A673 (cell line): ENCODE measurements around the gene ADCY3. TPM values are rescaled to one million over a fixed set of nuclear protein-coding genes. Genes with fewer than 3 reads are reported as not detected.

Experiments used
- Bru-seq: library from RNA; stranded (reverse); fragments of 400-500 nt; gene quantifications from one replicate; lab custom pipeline; 2021; lab: Mats Ljungman, UMichigan
- BruChase-seq, 2 experiments: library from RNA; stranded (reverse); fragments of 400-500 nt; gene quantifications; one replicate each; lab custom pipeline; 2021; lab: Mats Ljungman, UMichigan
- BruUV-seq: library from RNA; stranded (reverse); fragments of 400-500 nt; replicated peaks from 2 replicates; lab custom pipeline; 2021; lab: Mats Ljungman, UMichigan
- CTCF ChIA-PET: fragments of 300-600 bp; sonication (Branson Sonifier 250); formaldehyde crosslinking; loops from one replicate; lab custom pipeline; 2022; ENCODE audit warnings: antibody characterized with exemption; lab: Charles Lee
- POLR2A ChIA-PET: fragments of 300-600 bp; sonication (Branson Sonifier 250); formaldehyde crosslinking; loops from one replicate; lab custom pipeline; 2022; ENCODE audit warnings: antibody characterized with exemption; ENCODE audit not compliant: low non-redundant PET; lab: Charles Lee
- DNase-seq: peaks from one replicate; pipeline ENCODE4 v3.0.0-alpha.2; 2015; ENCODE audit warnings: low spot score
- H3K27ac ChIP-seq: fragments of 200-600 bp; sonication (generic); 2 replicates; pipeline ENCODE4 v1.5.1; 2016; ENCODE audit warnings: mixed run types, low read depth, mild to moderate bottlenecking, mixed read lengths, antibody characterized with exemption, low read length; ENCODE audit not compliant: poor library complexity, severe bottlenecking
- H3K27me3 ChIP-seq: fragments of 200-600 bp; sonication (generic); replicated peaks from 2 replicates; pipeline ENCODE4 v1.6.1; 2017; ENCODE audit warnings: mixed run types, low read depth, mild to moderate bottlenecking, mixed read lengths, antibody characterized with exemption, low read length; ENCODE audit not compliant: insufficient read depth, poor library complexity
- H3K36me3 ChIP-seq: fragments of 200-600 bp; sonication (generic); 2 replicates; pipeline ENCODE4 v1.6.1; 2016; ENCODE audit warnings: mixed run types, mild to moderate bottlenecking, mixed read lengths, antibody characterized with exemption, low read length; ENCODE audit not compliant: insufficient read depth, poor library complexity, severe bottlenecking
- H3K4me1 ChIP-seq: fragments of 200-600 bp; sonication (generic); 2 replicates; pipeline ENCODE4 v1.6.1; 2017; ENCODE audit warnings: mixed run types, mild to moderate bottlenecking, mixed read lengths, antibody characterized with exemption, low read length; ENCODE audit not compliant: insufficient read depth, poor library complexity, severe bottlenecking
- H3K4me3 ChIP-seq: fragments of 200-600 bp; sonication (generic); 2 replicates; pipeline ENCODE4 v1.5.1; 2016; ENCODE audit warnings: low read depth, mixed run types, mild to moderate bottlenecking, mixed read lengths, low read length; ENCODE audit not compliant: poor library complexity, severe bottlenecking
- H3K9me3 ChIP-seq: fragments of 200-600 bp; sonication (generic); 2 replicates; pipeline ENCODE4 v1.6.1; 2016; ENCODE audit warnings: mixed run types, low read depth, mild to moderate bottlenecking, mixed read lengths, antibody characterized with exemption, low read length; ENCODE audit not compliant: poor library complexity, severe bottlenecking
- CTCF ChIP-seq: fragments of 300-800, 200-600 bp; sonication (generic); conservative IDR thresholded peaks from 2 replicates; pipeline ENCODE4 v1.5.1; 2017; ENCODE audit warnings: low read depth, mild to moderate bottlenecking, antibody characterized with exemption, low read length, moderate library complexity, mixed read lengths
- EZH2 ChIP-seq: fragments of 200-600 bp; sonication (generic); IDR thresholded peaks from 2 replicates; pipeline ENCODE4 v1.6.1; 2017; ENCODE audit warnings: borderline replicate concordance, low read depth, mild to moderate bottlenecking, mixed read lengths, antibody characterized with exemption, low read length; ENCODE audit not compliant: poor library complexity, severe bottlenecking
- intact Hi-C: fragments of 100-400 bp; cut with micrococcal nuclease; formaldehyde crosslinking; loops from one replicate; pipeline ENCODE4 v1.10.0; 2022; ENCODE audit not compliant: unreplicated experiment
- long read RNA-seq: library from polyadenylated mRNA; stranded (forward); transcript quantifications from one replicate; pipeline ENCODE4 v2.0.0, GENCODE V29; 2022
- total RNA-seq: library from RNA; stranded (reverse); gene quantifications from 2 replicates; pipeline ENCODE4 v1.2.3, GENCODE V29; 2021

ADCY3 gene
- 37.3 and 42.2 TPM in 2 replicates for total RNA-seq
- Bru-seq, nascent RNA, result percentile 57 among the genes with signal in this experiment
- percentile 55 among the genes with signal in this experiment for BruChase-seq, experiment 1, labeled RNA remaining after a 2-hour chase
- BruChase-seq, experiment 2, labeled RNA remaining after a 6-hour chase, result percentile 66 among the genes with signal in this experiment
- long read RNA-seq, full-length matches to known transcripts, result 3 of 64 reads
- long read RNA-seq, partial matches to known transcripts, result 10 of 64 reads
- long read RNA-seq, other reads (novel, unspliced or antisense), result 51 of 64 reads

GRCh38 chr2:24920098-24920808, at the start of gene ADCY3:
Gene ADCY3, minus strand, starts transcription at chr2:24920237. Its CDS starts 1,250 bp downstream, at chr2:24918987.
- Histone ChIP-seq H3K4me3 (peak within 1 kb of the TSS; percentile 56), H3K27ac (peak within 1 kb of the TSS; percentile 53), H3K36me3 (no peaks in the 10 kb centered on the region), H3K27me3 (no peaks in the 10 kb centered on the region), H3K4me1 (peaks cover 9% of the 10 kb centered on the region), H3K9me3 (no peaks in the 10 kb centered on the region)
- CTCF ChIA-PET, result interaction anchor here (0.6 to 0.7 kb wide), 2 partner anchors 34 to 307 kb away, joined by 3 to 5 read pairs; no protein-coding TSS in a partner anchor
- POLR2A ChIA-PET, result interaction anchor here (0.6 kb wide), 1 partner anchor 560 kb away, joined by 3 read pairs; the partner anchor contains the start of gene ITSN2
- peak; percentile 66 for DNase-seq
- TF ChIP-seq EZH2, result no peak
- no peak for TF ChIP-seq CTCF
- BruUV-seq, result no TSS peak
- intact Hi-C loops, result no loop called here

- no peak for TF ChIP-seq CTCF
- no peak for TF ChIP-seq EZH2
- no peaks in the 10 kb centered on the region for H3K9me3 ChIP-seq
- peaks cover 5% of the 10 kb centered on the region for H3K4me1 ChIP-seq
- BruUV-seq, result no TSS peak
- intact Hi-C loops, result loop anchor here (5.0 kb wide), 1 partner anchor 547 kb away; no protein-coding TSS in a partner anchor
- H3K27me3 ChIP-seq, result no peaks in the 10 kb centered on the region
- no peak for DNase-seq
- ChIA-PET POLR2A (interaction anchor here (0.6 kb wide), 2 partner anchors 115 to 146 kb away, joined by 3 to 15 read pairs; no protein-coding TSS in a partner anchor), CTCF (interaction anchor here (0.6 kb wide), 1 partner anchor 159 kb away, joined by 9 read pairs; no protein-coding TSS in a partner anchor)
- no peak overlapping the region for H3K27ac ChIP-seq
- H3K4me3 ChIP-seq, result no peak overlapping the region
- H3K36me3 ChIP-seq, result peaks cover 6% of the 10 kb centered on the region
These were observed 49.7 kb upstream of the ADCY3 start for GRCh38 chr2:24969784-24970183.

- no peak overlapping the region for H3K27ac ChIP-seq
- intact Hi-C loops, result no loop called here
- H3K27me3 ChIP-seq, result no peaks in the 10 kb centered on the region
- no peak for DNase-seq
- H3K4me3 ChIP-seq, result no peak overlapping the region
- TF ChIP-seq CTCF (no peak), EZH2 (no peak)
- ChIA-PET POLR2A (no interaction called here), CTCF (no interaction called here)
- peaks cover 9% of the 10 kb centered on the region for H3K36me3 ChIP-seq
- no peaks in the 10 kb centered on the region for H3K9me3 ChIP-seq
- no peaks in the 10 kb centered on the region for H3K4me1 ChIP-seq
- no TSS peak for BruUV-seq
These were observed 41.9 kb upstream of the ADCY3 start for GRCh38 chr2:24961903-24962302.
